Left lobe of liver (tissue), 2 donors: ENCODE data around the gene CBL. TPM values are rescaled to one million over a fixed set of nuclear protein-coding genes. Genes with fewer than 3 reads are reported as not detected.

Source experiments
- ATAC-seq: fragments of 200-7000 bp; cut with Tn5 transposase; one replicate; pipeline ENCODE4 v1.9.1; 2020; ENCODE audit warnings: mild to moderate bottlenecking, moderate library complexity
- DNase-seq: peaks from one replicate; pipeline ENCODE4 v3.0.0-alpha.2; 2020; ENCODE audit warnings: low spot score
- total RNA-seq: library from RNA; stranded (reverse); gene quantifications from one replicate; pipeline ENCODE4 v1.2.1, GENCODE V29; 2021
- donor health status: DM: no; HTN: no; CAD: no; lungs with moderate emphysema.
- donor health status: DM: no; HTN: yes; CAD: no.

CBL gene
- total RNA-seq, 1 donor from 2014 or later, result 3.2 TPM

DNA sequence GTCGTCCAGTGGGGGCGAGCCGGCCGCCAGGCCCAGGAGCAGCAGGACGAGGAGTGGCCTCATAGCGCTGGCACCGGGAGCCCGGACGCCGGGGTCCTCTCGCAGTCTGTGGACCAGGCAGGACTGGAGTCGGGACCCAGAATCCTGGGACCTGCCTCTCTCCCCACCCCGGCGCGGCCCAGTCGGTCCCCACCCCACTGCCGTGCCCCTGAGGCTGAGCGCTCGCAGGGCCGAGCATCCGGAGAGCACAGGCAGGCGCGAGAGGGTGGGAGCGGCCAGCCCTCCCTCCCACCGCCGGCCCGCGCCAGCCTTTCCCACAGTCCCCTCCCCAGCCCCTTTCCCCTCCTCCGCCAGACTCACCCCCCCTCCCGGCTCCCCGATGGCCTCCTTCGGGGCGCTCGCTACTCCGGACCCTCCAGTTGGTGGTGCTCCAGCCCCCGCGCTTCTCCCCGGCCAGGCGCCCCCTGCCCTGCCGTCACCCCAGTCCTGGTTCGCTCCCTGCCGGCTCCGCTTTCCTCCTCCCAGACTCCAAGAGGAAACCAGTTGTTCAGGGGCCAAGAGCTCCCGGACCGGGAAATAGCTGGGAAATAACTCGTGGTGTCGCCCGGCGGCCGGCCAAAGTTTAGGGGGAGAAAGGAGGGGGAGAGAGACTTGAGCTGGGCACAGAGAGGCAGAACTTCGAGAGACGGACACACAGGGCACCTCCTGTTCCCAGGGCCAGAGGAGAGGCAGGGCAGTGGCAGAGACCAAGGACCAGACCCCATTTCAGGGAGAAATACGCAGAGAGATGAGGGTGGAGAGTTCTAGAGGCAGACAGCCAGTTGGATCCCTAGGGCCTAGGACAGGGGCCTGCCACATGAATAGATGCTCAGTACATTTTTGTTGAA lies 134.4 kb downstream of the CBL start, which contains the start of gene C1QTNF5:
Gene C1QTNF5, minus strand, starts transcription at position 549 of the 887 bp plus-strand sequence. Its CDS starts 486 bp downstream, at position 63.
- ATAC-seq (peak; percentile 9), DNase-seq (no peak)

DNA sequence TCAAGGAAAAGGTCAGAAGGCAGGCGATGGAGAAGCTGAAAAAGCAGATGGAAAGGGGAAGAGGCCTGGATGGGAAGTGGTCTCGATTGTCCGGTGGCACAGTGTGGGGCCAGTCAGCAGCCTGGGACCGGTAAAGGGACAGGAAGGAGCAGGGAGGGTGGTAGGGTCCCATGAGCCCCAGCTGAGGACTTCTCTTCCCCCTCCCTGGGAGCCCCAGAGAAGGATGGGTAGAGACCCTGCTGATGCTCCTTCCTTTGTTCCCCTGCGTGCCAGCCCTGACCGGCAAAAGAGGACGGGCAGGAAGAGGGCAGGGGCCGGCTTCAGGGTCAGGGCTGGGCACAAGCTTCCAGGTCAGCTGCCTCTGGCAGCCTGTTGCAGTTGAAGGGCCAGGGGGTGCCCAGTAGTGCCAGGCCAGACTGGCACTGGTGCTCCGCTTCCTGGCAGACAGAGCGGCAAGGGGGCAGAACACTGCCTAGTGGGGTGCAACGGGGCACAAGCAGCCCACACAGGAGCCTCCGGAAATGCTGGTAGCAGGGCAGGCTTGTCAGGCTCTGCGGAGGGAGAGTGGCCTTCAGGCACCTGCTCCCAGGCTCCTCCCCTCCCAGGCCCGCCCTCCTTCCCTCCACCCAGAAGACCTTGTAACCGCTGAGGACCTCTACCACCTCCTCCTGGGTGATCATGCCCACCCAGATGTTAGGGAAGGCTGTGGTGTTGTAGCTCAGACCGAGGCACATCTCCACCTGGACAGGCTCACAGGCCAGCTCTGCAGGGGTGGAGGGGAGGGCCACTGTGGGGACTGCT lies 135.3 kb downstream of the CBL start:
- no peak for DNase-seq
- ATAC-seq, result no peak

DNA sequence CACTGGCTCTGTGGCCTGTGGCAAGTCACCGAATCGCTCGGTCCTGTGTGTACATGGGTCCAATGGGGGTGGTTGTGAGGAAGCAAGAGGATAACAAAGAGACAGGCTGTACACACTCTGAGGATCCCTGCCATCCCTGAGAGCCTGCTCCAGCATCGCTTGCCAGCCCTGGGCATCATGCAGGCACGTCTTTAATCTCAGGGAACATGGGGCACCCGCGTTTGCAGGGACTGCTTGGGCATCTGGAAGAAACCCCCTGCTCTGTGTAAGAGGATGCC lies 135.8 kb downstream of the CBL start:
- ATAC-seq (no peak), DNase-seq (no peak)

DNA sequence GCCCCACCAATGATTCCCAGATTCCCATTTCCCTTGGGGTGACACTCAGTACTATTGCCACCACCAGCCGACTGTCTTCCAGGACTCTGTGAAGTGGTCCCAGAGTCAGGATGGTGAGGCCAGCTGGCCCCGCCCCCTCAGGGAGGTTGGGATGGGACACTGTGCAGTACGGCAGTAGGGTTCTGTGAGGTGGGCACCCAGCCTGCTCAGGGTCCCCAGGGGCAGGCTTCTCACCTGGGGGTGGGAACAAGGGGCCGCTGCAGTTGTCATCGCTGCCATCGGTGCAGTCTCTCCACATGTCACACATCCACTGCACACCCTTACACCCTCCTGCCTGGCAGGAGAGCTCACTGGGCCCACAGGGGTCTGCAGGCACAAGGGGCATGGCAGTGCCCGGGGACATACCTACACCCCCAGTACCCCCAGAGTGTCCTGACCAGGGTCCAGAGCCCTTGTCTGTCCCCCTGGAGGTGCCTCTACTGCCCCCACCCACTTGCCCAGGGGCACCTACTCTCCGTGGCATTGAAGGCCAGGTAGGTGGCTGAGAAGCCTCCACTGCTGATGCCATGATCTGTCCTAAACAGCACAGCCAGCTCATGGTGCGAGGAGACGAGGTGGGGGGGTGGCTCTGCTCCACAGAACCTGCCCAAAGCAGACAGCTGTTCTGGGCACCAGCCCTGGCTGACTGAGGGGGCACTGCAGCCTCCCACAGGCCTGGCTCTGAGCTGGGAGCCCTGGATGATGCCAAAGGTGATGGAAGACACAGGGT lies 136.4 kb downstream of the CBL start:
- DNase-seq (no peak), ATAC-seq (no peak)

DNA sequence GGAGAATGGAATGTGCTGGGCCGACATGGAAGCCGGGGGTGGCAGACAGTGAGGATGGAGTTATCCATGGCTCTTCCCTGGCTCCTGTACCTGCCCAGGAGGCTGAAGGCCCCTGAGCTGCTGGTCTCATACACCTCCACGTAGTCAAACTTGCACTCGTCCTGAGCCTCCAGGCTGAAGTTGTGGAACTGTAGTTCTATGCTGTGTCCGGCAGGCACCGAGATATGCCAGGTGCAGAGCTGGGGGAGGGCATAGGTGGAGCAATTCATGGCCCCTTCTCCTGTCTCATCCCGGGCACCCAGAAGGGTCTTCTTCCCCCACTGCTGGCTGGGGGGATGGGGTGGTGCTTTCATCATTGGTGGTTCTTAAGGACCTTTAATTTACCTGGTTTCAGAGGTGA lies 137.6 kb downstream of the CBL start:
- ATAC-seq (no peak), DNase-seq (no peak)

DNA sequence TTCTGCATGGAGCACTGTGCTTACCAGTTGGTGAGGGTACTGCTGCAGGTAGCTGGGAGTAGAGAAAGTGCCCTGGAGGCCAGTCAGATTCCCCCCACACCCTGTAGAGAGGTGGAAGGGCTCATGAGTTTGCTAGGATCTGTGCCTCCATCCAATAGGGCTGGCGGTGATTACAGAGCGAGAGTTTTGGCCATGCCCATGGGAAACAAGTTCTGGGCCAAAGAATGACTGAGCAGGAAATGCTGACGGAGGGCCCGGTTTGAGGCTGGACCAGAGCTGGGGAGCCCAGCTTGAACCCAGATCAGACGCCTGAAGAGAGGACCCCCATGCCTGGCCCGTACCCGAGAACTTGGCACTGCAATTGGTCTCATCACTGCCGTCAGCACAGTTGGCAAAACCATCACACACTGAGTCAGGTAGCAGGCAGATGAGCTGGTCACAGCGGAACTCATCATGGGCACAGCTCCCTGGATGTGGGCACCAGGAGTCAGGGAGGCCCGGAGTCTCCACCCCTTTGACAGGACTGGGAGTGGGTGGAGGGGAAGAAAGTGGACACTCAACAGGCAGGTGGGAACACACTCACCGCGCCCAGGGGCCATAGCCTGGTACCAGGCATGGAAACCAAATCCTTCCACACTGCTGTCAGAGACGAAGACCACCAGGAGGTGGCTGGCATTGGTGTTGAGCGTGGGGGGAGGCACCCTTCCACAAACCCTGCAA lies 138.3 kb downstream of the CBL start:
- ATAC-seq (no peak), DNase-seq (no peak)

DNA sequence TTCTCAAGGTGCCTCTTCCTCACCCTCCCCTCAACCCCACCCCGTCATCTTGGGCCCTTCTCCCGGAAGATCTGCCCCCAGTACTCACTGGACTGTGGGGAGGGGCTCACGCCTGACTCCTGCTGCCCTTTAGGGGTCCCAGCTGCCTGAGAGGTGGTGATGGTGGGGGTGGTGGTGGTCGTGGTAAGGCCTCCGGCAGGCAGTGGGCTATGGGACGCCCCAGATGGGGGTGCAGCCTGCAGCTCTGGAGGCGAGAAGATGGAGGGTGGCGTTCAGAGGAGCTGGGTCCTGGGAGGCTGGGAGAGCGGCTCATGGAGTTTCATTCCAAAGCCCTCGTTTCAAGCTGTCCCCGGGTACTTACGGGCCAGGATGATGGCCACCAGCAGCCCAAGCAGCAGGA lies 139.5 kb downstream of the CBL start:
- ATAC-seq, result no peak
- no peak for DNase-seq

DNA sequence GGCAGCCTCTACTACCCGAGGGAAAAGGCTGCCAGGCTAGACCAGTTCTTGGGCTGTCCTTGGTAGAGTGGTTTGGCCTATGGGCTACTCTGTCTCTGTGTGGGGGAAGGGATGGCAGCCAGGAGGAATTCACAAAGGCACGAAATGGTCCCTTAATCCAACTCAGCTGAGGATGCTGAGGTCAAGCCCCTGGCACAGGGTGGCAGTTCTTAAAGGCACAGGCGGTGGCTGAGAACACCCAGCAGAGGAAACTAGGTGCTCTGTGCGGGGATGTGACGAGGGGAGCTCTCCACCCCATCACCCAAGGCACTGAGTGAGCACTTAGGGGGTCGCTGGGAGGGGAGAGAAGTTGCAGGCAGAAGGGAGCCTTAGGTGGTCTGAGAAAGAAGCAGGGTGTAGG lies 140.5 kb downstream of the CBL start, which contains the start of gene MFRP:
Gene MFRP, minus strand, starts transcription at position 101 of the 400 bp plus-strand sequence. CDS start 192 bp downstream, outside the sequence.
- no peak for ATAC-seq
- DNase-seq, result no peak

DNA sequence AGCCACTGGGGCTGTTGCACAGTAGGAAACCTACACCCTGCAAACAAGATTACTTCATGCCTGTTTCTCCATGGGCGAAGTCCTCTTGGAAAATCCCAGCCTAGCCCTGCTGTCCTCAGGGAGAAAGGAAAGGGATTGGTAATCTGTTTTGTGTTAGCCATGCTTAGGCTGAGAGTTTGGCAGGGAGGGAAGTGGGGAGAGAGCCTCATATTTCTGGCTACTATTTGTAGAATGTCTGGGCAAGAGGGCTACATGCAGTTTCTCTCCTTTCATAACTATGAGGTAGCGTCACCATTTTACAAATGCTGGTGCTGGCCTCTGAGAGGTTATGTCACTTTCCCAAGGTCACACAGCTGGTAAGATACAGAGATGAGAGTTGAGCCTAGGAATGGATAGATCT lies 141.1 kb downstream of the CBL start:
- peak; percentile 26 for ATAC-seq

DNA sequence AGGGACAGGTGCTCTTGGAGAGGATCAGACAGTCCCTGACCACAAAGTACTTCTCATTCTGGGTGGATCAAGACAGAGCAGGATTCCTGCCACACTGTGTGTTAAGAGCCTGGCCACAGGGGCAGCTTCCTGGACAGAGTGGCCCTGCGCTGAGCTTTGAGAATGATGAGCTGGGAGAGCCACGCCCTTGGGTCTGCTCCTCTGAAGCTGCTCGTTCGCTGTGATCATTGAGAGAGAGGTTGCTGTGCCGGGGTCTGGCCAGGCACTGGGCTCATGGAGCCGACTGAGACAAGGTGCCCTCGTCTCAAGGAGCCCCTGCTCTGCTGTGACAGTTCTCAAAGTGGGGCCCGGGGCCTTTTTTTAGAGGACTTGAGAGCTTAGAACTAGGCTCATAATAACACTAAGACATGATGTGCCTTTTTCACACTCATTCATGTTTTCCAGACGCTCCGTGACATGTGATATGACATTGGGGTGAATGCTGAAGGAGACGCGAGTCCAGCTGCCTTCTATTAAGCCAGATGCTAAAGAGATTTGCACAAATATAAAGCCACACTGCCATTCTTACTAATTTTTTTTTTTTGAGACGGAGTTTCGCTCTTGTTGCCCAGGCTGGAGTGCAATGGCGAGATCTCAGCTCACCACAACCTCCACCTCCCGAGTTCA lies 141.9 kb downstream of the CBL start:
- ATAC-seq, result no peak
- no peak for DNase-seq

More for the DNA sequence above, 141.1 kb downstream of the CBL start:
- no peak for DNase-seq

DNA sequence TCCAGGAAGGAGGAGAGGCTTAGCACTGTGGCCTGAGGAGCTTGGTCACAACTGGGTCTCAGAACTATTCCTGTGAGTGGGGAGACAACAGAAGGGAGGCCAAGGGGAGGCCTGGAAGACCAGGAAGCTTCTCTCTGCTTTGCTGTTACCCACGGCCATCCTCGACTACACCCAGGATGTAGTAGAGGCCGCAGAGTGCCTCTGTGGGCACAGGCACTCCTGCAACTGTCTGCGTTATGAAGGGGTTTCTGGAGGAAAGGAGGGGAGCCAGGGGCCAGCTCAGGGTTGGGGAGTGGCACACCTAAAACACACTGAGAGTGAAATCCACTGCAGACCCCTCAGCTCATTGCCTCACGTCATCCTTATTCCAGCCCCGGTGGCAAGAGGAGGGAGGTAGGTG lies 144.2 kb downstream of the CBL start:
- no peak for ATAC-seq
- DNase-seq, result no peak

DNA sequence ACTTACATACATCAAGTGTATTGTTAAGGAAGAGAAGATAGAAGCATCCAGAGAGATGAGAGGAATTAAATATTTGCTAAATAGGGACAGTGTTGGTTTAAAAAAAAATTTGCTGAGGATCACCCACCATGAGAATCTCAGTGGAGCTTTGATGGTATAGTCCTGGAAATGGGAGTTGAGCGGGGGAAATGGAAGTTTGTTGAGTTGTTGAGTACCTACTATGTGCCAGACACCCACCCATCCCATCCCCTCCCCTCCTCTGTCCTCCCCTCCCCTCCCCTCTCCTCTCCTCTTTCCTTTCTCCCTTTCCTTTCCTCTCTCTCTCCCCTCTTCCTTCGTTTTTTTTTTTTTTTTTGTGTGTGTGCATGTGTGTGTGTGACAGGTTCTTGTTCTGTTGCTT lies 145.1 kb downstream of the CBL start:
- ATAC-seq (no peak), DNase-seq (no peak)

DNA sequence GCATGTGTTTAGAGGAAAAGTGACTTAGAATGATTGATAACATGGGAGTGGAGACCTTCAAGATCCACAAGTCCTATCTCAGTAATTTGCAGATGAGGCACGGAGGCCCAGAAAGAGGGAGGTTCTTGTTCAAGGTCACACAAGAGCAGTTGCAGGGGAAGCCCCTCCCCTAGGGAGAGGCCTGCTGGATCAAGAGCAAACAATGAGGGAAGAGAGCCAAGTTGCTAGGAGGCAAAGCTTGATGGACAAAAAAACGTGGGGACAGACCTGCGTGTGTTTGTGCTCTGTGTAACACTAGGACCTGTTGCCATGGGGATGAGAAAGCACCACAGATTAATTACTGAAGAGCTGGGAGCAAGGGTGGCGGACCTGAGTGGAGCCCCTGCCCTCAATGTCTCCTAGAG lies 146.7 kb downstream of the CBL start:
- ATAC-seq (peak; percentile 26), DNase-seq (no peak)

DNA sequence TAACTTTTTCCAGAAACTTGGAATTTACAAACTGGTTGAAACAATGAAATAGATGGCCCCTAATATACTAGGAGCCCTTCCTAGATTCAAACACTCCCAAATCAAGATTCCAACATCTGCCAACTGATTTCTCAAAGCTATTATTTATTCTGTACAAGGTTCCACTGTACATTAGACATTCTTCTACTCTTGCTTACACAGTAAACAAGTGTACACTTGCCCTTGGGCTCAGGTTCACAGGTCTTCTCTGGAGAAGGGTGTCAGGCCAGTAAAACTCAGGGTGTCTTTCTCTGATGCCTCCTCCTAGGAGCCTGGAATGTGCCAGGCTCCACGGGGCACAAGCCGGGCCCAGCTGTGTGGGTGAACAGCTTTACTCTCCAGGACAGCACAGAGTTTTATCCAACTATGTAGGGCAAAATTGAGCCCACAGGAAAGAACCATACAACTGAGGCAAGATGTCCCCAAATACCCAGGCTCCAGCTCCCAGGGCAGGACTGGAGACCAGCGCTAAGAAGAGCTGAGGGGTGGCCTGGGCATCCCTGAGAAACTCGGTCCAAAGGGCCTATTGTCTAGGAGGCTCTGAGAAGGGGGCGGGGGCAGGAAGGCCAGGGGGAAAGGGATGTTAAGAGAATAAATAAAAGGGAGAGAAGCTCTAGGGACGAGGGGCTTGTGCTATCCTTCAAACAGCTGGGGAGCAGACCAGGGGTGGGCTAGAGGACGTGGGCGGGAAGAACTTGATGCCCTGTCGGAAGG lies 149.1 kb downstream of the CBL start:
- DNase-seq, result no peak

DNA sequence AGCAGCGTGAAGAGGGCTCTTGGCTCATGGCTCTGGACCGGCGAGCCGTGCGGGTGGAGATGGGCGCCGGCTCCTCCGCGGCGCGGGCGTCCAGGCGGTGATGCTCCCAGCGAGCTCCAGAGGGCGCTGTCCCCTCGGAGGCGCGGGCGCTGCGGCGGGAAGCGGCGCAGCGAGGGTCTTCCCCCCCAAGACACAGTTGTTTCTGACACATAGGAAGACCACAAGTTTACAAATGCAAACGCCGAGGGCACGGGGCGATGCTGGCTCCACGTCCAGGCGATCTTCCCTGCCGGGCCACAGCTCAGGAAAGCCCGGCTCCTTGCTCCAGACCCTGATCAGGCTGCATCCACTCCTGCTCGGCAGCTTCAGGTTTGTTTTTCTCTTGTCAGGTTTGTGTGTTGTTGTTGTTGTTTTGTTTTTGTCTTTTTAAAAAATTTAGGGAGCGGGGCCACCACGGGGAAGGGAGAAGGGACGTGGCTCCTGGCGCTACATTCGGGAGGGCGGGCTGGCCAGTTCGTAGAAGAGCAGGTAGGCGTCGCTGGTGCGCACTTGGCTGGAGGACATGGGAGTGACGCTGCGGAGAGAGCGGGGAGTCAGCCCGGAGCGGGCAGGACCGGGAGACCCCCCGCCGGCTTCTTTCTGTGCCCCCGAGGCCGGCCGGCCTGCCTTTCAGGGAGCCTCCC lies 150.4 kb downstream of the CBL start:
- peak; percentile 80 for ATAC-seq
- DNase-seq, result peak; percentile 77

More for the DNA sequence above, 149.1 kb downstream of the CBL start:
- no peak for ATAC-seq

DNA sequence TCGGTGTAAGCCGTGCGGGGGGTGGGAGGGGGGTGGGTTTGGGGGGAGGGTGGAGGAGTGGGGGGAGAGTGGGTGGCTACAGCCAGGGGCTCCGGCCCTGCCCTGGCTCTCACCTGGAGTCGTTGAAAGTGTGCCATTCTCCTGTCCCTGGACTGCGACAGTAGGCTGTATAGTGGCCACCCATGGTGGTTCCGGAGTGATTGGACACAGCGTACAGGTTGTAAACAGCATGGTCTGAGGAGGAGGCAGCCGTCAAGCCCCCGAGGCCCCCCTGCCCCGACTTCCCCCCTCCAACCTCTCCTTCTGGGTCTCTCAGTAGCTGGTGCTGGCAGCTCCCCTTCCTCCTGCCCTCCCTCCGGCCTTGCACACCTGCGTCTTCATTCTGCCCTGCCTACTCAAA lies 150.9 kb downstream of the CBL start:
- DNase-seq, result no peak

More for the DNA sequence above, 150.9 kb downstream of the CBL start:
- peak; percentile 3 for ATAC-seq
